GM12872 (cell line): ENCODE data around the gene POLR2M.

Source experiments
- TF ChIP-seq, protein P1 (sequence below): IDR thresholded peaks from 3 replicates; pipeline ENCODE4 v1.5.1; 2011; ENCODE audit warnings: low read depth, mild to moderate bottlenecking, low read length, moderate library complexity; ENCODE audit not compliant: insufficient read depth

The POLR2M gene

GRCh38 chr15:57667171-57667849 lies 39.2 kb upstream of the POLR2M start:
- TF ChIP-seq, protein P1, sequence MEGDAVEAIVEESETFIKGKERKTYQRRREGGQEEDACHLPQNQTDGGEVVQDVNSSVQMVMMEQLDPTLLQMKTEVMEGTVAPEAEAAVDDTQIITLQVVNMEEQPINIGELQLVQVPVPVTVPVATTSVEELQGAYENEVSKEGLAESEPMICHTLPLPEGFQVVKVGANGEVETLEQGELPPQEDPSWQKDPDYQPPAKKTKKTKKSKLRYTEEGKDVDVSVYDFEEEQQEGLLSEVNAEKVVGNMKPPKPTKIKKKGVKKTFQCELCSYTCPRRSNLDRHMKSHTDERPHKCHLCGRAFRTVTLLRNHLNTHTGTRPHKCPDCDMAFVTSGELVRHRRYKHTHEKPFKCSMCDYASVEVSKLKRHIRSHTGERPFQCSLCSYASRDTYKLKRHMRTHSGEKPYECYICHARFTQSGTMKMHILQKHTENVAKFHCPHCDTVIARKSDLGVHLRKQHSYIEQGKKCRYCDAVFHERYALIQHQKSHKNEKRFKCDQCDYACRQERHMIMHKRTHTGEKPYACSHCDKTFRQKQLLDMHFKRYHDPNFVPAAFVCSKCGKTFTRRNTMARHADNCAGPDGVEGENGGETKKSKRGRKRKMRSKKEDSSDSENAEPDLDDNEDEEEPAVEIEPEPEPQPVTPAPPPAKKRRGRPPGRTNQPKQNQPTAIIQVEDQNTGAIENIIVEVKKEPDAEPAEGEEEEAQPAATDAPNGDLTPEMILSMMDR = no peak

GRCh38 chr15:57668016-57668415 lies 38.5 kb upstream of the POLR2M start:
- TF ChIP-seq, protein P1 = no peak

GRCh38 chr15:57671636-57672035 lies 34.9 kb upstream of the POLR2M start:
- TF ChIP-seq, protein P1 = no peak

- TF ChIP-seq, protein P1 = no peak
These were observed 30.9 kb upstream of the POLR2M start for GRCh38 chr15:57675481-57676181.

DNA sequence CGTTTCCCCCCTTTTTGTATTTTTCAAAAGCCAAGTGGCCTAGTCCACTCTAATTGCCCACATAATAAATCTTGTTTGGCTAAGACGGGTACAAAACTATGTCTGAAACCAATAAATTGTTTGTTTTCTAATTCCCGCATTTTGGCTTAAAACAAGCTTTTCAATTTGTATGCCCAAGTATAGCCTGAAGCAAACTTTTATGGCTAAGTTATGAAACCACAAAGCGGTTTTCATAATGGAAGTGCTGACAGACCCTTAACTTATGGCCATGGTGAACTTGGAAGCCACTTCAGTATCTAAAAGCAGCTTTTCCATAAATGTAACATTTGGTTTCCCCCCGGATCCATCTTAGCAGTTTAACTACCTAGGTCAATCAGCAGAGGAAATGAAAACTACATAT lies 29.9 kb upstream of the POLR2M start:
- TF ChIP-seq, protein P1 = no peak

- TF ChIP-seq, protein P1 = no peak
These were observed 29.3 kb upstream of the POLR2M start for GRCh38 chr15:57677204-57677603.

GRCh38 chr15:57680021-57680420 lies 26.5 kb upstream of the POLR2M start:
- TF ChIP-seq, protein P1 = no peak
